GM19023 (cell line): ENCODE data around the gene BOK.
"Not testable (repeated sequence)": the region's sequence is repeated elsewhere in the genome, so short reads cannot be mapped to it uniquely, and the experiment has no call there.

Experiments used
- ATAC-seq: cut with Tn5 transposase; IDR thresholded peaks from one replicate; pipeline ENCODE4 v1.9.1; 2021; ENCODE audit warnings: mild to moderate bottlenecking, moderate library complexity; ENCODE audit not compliant: unreplicated experiment

The BOK gene

GRCh38 chr2:241570961-241571581 is 12.5 kb downstream of the BOK start:
- no peak for ATAC-seq

- ATAC-seq: no peak
These were observed 13.5 kb downstream of the BOK start for GRCh38 chr2:241571821-241572620.

GRCh38 chr2:241572915-241573651 is 14.5 kb downstream of the BOK start:
- ATAC-seq: not testable (repeated sequence)

GRCh38 chr2:241573741-241574140 is 15.2 kb downstream of the BOK start:
- no peak for ATAC-seq

- no peak for ATAC-seq
These were observed 16.5 kb downstream of the BOK start for GRCh38 chr2:241574911-241575623.

GRCh38 chr2:241575624-241576292 is 17.2 kb downstream of the BOK start:
- ATAC-seq: no peak

GRCh38 chr2:241576293-241576654 is 17.7 kb downstream of the BOK start:
- no peak for ATAC-seq

- no peak for ATAC-seq
These were observed 19.0 kb downstream of the BOK start for GRCh38 chr2:241577413-241578122.

GRCh38 chr2:241579281-241579680 is 20.7 kb downstream of the BOK start:
- ATAC-seq: no peak

- ATAC-seq: no peak
These were observed 23.8 kb downstream of the BOK start for GRCh38 chr2:241582328-241582727.

GRCh38 chr2:241582806-241583205 is 24.3 kb downstream of the BOK start:
- ATAC-seq: no peak

GRCh38 chr2:241584436-241584835 is 25.9 kb downstream of the BOK start:
- ATAC-seq: no peak

GRCh38 chr2:241586564-241587264 is 28.2 kb downstream of the BOK start:
- ATAC-seq: no peak

GRCh38 chr2:241589863-241590262 is 31.3 kb downstream of the BOK start:
- ATAC-seq: not testable (repeated sequence)

GRCh38 chr2:241590496-241591455 is 32.2 kb downstream of the BOK start:
- not testable (repeated sequence) for ATAC-seq

- ATAC-seq: no peak
These were observed 33.7 kb downstream of the BOK start for GRCh38 chr2:241592126-241592845.

- no peak for ATAC-seq
These were observed 34.7 kb downstream of the BOK start for GRCh38 chr2:241593271-241593670.
